ENCODE data around the gene CST9. TPM values are rescaled to one million over a fixed set of nuclear protein-coding genes. Genes with fewer than 3 reads are reported as not detected.

CST9 gene
- total and polyA plus RNA-seq, 2 of the 8 experiments (the other 6 are each of a cell fraction or from before 2014, with no cell fraction given): 0.05 to 0.19 TPM

DNA sequence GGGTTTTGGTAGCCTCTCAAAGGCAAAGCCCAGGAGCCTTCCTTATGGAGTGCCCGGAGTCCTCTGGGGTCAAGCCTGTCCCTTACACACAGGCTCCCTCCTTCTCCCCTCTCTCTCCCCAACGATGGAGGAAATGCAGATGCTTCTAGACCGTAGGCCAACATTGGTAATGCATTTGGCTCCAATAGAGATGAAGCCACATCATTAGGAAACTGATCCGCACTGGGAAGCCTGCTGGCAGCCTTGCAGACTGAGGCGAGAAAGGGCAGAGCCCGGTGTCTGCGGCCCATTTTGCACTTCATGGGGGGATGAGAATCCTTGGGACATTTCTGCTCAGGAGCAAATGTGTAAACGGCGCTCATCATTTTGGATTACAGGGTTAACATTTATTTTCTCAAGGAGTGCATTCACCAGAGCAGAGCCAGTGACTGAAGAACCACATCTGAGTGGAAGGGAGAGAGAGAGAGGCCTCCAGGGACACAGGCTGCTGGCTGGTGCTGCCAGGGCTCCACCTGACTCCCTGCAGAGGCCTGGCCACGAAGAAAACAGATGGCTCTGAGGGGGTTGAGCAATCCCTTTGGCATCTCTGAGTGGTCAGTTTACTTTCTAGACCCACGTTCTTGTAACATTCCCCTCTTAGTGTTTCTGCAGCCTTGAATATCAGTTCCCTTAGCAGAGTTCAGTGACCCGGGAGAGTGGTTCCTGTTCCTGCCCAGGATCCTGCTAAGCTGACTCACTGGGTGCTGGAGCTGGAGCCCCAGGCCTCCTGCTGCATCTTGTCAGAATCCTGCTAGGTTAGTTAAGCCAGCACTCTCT lies 36.4 kb upstream of the CST9 start (continued):
- TF ChIP-seq CHD7 (IDR thresholded peaks at IDR 0.05; ENCODE audit: insufficient replicate concordance, low read length): no peak
- TF ChIP-seq RNF2 (IDR thresholded peaks at IDR 0.05; ENCODE audit: borderline replicate concordance, low read depth, low read length, missing control alignments, poor library complexity, severe bottlenecking): no peak
- TF ChIP-seq JUN (IDR thresholded peaks at IDR 0.05; ENCODE audit: low read depth, low read length): no peak
- TF ChIP-seq SRF (IDR thresholded peaks at IDR 0.05; ENCODE audit: low read depth, low read length): no peak
